GM12874 (cell line): ENCODE results near the gene GFRA4.

ENCODE experiments used
- CTCF ChIP-seq: IDR thresholded peaks from 2 replicates; pipeline ENCODE4 v1.5.1; 2011; ENCODE audit warnings: low read depth, mild to moderate bottlenecking, control low read depth, low read length, moderate library complexity; ENCODE audit not compliant: insufficient read depth

The GFRA4 gene

DNA sequence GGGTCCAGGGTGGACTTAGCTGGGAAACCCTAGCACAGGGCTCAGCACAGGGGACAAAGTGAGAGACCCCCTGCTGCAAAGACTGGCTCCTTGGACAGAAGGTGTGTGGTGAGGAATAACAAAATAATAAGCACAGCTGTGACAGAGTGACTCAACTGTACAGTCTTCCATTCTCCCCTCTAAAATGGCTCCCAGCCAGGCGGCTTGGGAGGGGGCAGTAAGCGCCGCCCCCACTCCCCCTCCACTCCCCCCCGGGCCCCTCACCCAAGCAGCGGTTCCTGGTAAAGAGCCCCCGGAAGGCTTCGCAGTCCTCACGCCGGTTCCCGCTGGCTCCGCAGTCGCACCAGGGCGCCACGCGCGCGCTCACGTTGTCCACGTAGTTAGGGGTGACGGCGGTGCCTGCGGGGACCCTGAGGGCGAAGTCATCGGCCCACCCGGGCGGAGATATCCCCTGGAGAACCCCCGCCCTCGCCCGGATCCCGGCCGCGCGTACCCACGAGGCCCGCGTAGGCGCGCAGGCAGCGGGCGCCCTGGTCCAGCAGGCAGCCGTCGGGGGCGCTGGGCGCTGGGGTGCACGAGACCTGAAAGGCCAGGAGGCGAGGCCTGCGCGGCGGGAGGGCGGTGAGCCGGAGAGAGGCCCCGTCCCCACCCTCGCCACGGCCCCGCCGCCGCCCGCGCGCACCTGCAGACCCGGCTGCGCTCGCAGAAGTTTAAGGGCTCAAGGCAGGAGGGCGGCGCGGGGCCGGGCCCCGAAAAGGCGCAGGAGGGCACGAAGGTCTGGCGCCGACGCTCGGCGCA, 2.7 kb downstream of the GFRA4 start:
- no peak for TF ChIP-seq CTCF

- TF ChIP-seq CTCF, result no peak
Observed at GRCh38 chr20:3659492-3660261, 3.5 kb downstream of the GFRA4 start.

GRCh38 chr20:3658716-3659491, 4.3 kb downstream of the GFRA4 start:
- TF ChIP-seq CTCF, result no peak

DNA sequence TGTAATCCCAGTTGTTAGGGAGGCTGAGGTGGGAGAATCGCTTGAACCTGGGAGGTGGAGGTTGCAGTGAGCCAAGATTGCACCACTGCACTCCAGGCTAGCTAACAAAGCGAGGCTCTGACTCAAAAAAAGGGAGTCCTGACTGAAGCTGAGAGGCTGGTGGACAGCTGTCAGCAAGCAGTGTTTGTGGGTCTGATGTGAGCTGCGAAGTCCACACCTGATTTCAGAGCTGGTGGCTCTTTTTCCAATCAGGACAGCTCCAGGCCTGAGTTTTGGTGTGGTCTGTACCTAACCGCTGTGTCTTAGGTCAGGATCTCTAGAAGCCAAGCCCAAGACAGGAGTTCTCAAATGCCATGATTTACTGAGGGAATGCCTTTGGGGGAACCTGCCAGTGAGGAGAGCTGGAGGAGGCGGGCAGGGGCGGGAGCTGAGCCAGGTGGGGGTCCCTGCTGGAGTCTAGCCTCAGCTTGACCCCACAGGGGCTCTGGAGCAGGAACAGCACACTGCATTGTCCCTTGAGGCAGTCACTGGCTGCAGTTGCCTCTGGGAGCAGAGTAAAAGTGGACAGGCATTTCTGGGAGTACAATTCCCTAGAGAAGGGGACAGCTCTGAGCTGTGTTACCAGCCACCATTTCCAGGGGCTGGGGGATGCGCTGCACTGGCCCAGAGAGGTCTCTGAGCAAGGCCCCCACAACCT, 5.0 kb downstream of the GFRA4 start:
- TF ChIP-seq CTCF, result no peak

GRCh38 chr20:3655131-3655405, 8.1 kb downstream of the GFRA4 start:
- TF ChIP-seq CTCF, result no peak

DNA sequence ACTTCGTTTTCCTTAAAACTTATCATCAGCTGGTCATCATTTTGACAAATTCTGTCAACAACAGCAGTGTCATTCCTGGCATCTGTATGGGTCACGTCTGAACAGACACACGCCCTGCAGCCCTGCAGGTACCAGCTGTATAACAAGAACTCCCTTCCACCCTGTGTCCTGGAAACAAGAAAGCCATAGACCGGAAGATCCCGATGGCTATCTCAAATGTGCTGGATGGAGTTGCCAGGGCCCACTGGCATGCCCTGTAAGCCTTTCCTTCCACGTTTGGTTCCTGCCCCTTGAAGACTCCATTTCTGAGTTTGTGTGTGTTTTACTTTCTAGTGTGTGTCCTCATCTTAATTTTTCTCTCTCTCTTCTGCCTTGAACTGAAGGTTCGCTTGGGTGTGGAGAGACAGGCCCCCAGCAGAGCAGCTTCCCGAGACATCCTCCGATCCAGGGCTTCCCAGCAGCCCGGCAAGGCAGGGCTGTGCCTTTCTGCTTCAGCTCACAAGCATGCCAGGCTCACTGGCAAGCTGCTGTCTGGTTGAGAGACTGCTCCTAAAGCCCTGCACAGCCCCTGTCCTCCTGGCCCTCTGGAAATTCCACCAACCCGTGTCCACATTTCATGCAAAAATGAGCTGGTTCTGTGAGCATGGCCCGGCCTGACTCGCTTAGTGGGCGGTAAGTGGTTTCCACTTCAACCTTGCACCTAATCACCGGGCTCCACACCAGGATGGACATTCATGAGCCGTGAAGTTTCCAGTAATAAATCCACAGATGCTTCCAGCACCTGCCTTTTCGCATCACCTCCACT, 8.7 kb downstream of the GFRA4 start:
- no peak for TF ChIP-seq CTCF
